Stimulated activated CD8-positive, alpha-beta memory T cell treated with anti-CD3 and anti-CD28 coated beads, Interleukin-4, amount 100 ng/mL, for 1 hour (primary cell): ENCODE measurements around the gene MAP3K6.

Experiments used
- DNase-seq, 2 donors: peaks; one replicate each; pipeline ENCODE4 v3.0.0-alpha.2; 2020; ENCODE audit warnings: low read depth in 2 of 2, low spot score in 1 of 2

MAP3K6 gene

DNA sequence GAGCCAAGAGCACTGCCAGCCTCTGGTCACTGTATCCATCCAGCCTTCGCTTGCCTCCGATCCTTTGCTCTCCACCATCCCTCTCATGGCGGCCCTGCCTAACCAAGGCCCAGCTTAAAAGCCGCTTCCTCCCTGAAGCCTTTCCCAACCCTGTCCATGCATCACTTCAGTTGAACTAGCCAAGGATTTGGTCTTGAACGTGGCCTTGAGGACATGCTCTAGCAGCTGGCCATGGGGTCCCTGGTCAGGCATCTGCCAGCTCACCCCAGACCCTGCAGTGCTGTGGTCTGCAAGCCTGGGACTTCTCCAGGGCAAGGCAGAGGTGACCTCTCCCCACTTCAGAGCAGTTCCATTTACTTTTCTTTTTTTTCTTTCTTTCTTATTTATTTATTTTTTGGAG, 30.0 kb downstream of the MAP3K6 start:
- DNase-seq: no peak

DNA sequence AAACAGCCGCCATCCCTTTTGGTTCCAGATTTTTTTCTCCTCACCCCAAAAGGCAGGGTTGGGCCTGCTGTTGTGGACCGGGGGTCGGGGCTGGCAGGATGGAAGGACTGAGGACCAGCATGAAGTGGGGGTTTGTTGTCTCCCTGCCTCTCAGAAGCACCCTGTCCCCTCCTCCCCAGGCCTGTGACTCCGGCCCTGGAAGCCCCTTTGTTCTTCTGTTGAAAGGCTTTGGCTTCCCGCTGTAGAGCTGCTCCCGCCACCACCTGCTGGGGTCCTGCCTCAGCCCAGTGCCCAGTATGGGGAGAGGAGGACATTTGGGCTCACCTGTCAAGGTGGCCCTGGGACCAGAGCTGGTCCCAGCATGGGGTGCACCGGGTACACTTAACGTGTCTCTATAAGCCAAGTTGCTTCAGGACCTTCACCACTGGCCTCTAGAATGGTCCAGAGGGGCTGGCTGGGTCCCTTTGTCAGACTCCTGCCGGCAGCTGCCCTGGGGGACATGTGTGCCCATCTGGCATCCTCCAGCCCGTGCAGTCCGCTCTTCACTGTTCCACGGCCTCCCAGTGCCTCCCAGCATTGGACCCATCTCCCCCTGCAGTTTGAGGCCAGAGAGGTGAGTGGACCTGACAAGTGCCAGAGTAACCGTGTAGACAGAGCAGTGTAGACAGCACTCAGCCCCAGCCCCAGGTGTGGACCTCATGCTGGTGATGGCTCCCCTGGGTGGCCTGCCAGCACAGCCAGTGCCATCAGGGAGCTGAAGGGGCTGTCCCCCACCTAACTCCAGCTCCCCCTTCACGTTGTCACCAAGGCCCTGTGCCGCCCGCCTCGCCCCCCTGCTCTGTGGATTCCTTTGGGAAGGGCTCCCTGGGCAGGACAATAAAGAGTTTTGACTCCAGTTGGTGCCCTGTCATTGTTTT, 31.0 kb downstream of the MAP3K6 start:
- no peak for DNase-seq

DNA sequence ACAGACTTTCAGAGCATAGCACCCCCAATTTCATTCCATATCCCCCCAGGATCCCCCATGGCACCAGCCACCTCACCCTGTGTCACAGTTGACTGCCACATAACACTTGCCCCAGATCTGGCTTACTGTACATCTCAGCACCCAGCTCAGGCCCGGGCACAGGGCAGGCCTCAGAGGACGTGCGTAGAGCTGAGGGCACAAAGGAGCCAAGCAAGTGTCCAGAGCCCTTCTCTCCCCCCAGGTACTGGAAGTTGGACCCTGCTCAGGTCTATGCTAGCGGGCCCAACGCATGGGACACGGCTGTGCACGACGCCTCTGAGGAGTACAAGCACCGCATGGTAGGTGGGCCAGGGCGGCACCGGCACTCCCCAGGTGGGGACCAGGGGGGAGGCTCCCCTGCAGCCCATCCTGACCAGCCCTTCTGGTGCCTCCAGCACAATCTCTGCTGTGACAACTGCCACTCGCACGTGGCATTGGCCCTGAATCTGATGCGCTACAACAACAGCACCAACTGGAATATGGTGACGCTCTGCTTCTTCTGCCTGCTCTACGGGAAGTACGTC, 33.0 kb downstream of the MAP3K6 start:
- no peak for DNase-seq

DNA sequence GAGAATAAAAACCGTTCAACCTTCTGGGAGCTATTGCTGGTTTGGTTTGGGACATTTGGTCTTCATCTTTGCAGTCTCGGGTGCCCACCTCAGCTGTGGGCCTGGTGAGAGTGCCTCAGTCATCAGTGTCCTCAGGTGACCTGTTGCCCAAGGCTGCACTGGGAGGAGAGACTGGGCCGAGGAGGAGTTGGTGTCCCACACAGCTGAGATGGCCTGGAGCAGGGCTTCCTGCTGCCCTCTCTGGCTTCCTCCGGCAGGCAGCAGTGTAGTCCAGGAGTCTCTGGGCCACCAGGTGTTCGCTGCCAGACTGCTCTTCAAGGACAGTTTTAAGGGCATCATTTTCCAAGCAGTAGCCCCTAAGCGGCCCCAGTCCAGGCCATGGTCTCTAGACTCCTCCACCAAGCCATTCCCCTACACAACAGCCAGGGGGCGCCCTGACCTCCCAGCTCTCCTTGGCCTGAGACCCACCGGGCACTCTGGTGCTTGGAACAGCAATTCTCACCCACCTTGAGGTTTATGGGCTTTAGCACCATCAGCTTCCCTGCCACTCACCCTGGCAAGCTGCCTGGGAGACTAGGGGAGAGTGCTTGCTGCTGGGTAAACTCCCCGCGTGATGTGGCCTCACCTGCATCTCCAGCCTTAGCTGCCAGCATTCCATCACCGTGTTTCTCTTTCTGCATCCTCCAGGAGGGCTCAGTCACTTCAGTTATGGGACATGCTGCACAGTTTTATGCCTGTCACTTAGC, 34.1 kb downstream of the MAP3K6 start:
- DNase-seq: no peak

DNA sequence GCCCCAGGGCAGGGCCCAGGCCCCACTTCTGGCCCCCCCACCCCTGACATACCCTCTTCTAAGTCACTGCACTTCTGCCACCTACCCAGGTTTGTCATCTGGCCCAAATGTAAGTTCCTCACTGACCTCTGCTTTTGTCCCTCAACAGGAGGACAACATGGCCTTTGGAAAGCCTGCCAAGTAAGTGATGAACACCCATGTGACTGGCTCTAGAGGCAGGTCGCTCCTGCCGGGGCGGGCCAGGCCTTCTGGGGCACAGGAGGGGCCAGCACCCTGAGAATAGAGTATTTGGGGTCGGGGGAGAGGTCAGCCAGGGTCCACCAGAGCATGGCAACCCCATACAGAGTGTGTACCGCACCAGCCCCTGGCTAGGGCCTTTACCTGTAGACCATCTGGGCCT, 34.8 kb downstream of the MAP3K6 start:
- no peak for DNase-seq

DNA sequence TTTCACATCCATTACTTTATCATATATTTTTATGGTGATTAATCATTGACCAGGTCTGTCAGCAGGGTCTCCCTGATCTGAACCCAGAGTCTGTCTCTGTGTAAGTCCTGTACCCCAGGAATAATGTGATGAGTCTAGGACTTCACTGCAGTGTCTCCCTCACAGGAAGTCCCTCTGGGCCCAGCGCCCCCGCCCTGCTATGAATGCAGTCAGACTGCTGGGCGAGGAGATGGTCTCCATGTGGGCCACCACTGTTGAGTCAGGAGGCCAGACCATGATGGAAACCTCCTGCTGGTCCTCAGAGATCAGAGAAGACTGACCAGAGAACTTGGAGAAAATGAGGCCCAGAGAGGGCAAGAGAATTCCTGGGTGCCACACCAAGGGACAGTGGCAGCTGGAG, 35.3 kb downstream of the MAP3K6 start:
- no peak for DNase-seq

DNA sequence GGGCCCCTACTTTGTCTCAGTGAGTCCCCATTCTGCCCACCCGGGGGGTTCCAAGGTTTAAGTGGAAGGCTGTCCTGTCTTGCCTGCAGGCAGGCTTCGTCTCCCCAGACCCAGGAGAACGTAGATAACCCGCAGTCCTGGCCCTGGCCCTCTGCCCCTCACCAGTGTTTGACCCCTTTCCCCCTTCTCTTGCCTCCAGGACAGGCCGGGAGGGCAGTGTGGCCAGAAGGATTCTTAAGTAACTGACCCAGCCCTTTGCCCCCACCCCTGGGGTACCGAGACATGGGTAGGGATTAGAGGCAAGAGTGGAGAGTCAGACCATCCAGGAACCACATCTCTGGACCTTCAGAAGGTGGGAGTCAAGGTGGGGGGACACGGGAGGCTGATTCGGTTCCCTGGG, 36.0 kb downstream of the MAP3K6 start:
- no peak for DNase-seq

DNA sequence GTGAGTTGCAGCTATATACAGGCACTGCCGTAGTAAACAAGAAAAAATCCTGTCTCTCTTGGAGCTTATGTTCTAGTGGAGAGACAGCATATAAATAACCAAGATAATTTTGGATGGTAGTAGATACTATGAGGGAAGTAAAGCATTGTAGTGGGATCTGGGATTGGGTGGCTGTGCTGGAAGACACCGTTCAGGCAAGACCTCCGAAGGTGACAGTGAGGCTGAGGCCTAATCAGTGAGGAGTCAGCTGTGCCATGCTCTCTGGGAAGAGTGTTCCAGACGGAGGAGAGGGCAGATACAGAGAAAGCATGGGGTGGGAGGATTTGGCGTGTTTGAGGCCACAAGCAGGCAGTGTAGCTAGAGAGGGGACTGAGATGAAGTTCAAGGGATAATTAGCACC, 38.8 kb downstream of the MAP3K6 start:
- no peak for DNase-seq

DNA sequence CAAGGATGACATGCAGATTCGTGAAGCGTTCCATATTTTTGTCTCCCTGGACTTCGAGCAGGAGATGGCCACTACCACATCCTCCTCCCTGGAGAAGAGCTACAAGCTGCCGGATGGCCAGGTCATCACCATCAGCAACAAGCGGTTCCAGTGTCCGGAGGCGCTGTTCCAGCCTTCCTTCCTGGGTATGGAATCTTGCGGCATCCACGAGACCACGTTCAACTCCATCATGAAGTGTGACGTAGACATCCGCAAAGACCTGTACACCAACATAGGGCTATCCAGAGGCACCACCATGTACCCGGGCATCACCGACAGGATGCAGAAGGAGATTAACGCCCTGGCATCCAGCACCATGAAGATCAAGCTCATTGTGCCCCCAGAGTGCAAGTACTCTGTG, 41.5 kb downstream of the MAP3K6 start:
- DNase-seq: no peak

DNA sequence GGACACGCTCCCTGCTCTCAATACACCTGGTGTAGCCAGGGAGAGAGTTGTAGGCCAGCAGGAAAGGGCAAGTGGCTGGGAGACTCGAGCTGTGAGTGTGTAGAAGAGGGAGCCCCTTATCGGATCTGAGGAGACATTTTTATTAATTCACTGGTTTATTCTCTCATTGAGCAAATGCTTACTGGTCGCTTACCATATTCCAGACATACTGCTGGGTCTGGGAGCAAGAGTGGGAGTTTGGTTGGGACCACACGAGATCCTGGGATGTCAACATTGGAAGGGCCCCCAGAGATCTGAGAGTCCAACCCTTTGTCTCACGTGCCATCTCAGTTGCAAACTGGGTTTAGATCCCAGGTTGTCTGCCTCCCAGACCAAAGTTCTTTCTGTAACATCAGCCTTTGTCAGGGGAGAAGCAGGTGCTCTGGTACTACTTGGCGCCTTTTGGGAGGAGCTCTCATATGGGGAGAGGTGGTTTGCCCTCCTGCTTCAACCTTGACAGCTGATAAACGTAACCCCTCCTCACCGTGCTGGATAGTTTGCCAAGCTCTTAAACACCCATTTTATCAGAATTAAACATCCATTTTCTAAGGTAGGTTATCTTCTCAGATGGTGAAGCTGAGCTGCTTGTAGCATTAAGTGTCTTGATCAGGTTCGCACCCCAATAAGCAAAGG, 44.1 kb downstream of the MAP3K6 start:
- no peak for DNase-seq

DNA sequence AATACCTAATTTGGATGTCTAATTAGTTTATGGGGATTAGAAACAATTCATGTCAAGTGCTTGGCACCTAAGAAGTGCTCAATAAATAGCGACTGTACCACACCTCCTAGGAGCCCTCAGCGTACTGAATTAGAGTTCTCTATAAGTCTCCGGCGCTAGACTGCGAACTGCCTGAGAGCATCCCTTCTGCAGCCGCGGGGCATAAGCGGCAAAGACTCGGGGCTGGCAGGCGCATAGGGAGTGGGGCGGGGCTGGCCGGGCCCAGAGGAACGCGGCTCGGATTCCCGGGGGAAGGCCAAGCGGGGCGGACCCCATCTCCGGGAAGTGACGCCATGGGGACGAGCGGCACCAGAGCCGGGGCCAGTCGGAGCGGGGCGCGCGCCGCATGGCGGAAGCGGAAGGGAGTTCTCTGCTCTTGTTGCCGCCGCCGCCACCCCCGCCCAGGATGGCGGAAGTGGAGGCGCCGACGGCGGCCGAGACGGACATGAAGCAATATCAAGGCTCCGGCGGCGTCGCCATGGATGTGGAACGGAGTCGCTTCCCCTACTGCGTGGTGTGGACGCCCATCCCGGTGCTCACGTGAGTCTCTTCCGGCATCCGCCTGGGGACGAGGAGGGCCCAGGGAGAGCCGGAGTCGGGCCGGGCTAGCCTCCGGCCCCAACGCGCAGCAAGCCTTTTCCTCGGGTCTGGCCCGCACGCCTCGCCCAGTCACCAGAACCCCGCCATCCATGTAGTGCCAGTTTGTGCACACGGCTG, 44.8 kb downstream of the MAP3K6 start, which contains the start of gene TMEM222:
Gene TMEM222, plus strand, starts transcription at position 351 of the 756 bp plus-strand sequence. Its CDS starts 35 bp downstream, at position 386.
- DNase-seq: peak; percentile 91 to 95

DNA sequence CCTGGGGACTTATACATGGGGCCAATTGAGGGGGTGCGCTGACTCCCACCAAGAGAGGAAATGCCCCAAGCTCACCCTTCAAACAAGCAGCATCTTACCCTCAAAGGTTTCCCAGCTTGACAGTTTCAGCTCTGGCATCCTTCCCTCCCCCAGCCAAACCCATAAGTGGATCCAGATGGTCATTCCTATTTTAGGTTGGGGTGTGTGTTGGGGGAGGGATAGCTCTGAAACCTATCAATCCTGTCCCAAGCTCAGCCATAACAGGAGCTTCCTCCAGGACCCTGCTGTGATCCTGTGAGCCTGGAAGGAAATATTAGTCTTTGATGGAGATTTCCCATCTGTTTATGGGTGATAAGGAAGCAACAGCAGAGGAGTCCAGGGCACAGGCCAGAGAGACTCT, 48.2 kb downstream of the MAP3K6 start:
- DNase-seq: no peak

DNA sequence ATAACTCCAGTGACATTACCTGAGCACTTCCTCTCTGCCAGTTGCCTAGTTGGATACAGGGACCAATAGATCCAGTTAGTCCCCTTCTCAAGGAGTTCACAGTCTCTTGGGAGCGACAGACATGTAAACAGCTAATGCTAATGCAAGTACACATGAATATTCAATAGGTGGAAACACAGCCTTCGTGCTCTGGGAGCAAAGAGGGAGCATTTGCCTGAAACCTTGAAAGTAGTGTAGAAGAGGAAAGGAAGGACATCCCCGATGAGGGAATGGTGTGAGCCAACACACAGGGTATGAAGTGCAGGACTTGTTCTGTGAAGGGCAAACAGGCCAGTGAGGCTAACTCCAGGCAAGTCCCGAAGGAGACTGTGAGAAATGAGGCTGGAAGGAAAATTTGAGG, 48.6 kb downstream of the MAP3K6 start:
- DNase-seq: no peak

DNA sequence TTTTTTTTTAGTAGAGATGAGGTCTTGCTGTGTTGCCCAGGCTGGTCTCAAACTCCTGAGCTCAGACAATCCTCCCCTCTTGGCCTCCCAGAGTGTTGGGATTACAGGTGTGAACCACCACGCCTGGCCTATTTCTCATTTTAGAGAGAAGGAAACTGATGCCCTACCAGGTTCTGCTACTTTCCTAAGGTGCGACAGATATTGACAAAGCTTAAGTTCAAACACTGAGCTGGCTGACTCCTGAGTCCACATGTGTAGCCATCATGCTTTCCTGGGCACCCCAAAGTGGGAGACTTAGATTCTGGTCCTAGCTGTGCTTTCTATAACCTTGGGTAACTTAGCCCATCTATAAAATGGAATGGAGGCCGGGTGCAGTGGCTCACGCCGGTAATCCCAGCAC, 49.9 kb downstream of the MAP3K6 start:
- DNase-seq: no peak

DNA sequence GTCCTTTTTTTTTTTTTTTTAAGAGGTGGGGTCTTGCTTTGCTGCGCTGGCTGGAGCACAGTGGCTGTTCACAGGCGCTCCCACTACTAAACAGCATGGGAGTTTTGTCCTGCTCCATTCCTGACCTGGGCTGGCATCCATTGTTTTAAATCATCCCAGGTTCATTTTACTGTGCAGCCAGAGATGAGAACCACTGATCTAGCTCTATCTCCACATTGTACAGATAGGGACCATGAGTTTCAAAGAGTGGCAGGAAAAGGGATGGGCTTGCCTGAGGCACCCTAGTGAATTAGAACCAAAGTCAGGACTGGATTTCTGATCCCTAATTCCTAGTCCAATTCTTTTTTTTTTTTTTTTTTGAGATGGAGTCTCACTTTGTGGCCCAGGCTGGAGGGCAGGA, 52.0 kb downstream of the MAP3K6 start:
- DNase-seq: no peak

DNA sequence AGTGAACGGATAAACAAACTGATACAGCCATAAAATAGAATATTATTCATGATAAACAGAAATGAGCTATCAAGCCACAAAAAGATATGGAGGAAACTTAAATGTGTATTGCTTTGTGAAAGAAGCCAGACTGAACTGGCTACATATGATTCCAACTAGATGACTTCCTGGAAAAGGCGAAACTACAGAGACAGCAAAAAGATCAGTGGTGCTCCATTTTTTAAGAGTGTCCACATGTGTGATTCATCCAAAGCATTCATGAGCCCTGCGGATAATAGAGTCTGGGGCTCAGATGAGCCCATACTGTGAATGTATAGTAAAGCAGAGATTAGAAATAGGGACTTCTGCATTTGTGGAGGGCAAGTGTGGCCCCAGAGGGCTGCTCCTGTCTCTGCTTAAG, 52.6 kb downstream of the MAP3K6 start:
- no peak for DNase-seq

DNA sequence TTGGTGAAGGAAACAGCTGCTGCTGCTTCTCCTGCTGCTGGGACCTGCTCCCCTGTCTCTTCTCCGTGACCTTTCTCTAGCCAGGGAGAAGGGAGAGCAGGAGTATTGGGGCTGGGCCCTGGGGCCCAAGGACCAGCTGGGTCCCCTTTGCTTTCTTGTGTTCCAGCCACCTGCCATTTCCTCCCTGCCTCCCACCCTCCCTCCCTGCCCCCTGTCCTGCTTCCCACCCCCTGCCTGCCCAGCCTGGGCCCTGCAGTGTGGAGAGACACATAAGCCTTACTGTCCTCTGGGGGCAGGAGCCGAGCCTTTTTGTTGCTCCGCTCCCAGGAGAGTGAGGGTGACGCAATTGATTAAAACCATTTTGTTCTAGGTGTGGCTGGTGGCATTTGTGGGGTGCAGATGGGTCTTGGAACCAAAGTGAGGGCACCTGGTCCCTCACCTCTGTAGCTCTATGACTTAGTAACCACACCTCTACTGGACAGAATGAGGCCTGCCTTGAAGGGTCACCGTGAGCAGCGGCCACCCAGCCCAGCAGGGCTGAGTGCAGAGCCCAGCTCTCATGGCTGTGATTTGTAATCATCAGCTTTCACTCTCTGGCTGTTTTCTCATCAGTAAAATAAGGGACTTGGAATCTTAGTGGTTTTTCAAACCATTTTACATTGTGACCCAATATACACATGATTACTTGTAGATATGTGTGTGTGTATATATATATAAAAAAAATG, 58.7 kb downstream of the MAP3K6 start:
- no peak for DNase-seq

DNA sequence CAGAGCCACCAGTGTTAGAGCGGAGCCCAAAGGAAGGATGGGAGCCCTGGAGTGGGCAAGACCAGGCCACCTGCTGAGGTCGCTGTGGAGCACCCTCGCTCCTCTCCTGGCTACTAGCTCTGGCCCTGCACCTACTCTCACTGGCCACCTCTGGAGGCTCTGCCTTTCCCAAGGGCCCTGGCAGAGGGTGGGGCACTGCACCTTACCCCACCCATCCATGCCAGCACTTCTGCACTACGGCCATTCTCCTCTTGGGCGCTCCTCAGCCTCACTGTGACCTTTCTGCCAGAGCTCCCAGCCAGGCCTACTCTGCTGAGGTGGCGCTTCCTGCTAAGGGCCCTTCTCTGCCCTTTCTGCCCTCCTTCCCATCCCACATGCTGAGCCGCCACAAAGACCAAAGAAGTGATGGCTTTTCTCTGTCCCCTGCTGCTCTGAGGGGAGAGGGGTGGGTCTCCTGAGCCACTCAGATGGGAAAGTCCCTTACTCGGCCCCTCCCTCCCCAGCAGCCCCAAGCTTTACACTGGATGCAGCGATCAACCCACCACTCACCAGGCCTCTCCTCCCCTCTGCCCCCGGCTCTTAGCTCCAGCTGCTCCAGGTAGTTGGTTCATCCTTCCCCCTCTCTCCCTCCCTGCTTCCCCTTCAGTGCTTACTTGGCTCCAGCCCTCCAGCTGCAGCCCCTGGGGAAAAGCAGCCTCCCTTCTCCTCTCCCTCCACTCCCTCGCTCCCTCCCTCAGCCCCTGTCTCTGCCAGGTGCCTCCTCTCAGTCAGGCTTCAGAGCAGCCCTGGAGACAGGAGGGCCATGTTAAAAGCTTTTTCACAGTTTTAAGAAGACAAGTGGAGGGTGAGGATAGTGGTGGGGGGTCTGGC, 59.6 kb downstream of the MAP3K6 start:
- no peak for DNase-seq

DNA sequence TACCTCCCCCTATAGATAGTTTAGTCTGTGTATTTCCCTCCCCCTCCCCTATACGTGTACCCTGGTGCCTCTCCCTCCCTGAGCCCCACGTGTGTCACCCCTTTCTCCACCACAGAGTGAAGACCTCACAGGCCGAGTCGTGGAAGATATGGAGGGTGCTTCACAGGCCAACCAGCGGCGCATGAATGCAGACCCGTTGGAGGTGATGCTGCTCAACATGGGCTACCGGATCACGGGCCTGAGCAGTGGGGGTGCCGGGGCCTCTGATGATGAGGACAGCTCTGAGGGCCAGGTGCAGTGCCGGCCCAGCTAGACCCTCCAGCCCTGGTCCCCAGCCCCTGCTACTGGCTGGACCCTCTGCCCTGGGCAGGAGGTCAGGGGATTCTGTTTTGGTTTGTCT, 60.7 kb downstream of the MAP3K6 start:
- DNase-seq: no peak
